WTC11 (cell line): ENCODE results near the gene CD48. TPM values are rescaled to one million over a fixed set of nuclear protein-coding genes. Genes with fewer than 3 reads are reported as not detected.

Experiments used
- ATAC-seq: fragments of 200-7000 bp; cut with Tn5 transposase; 2 replicates; pipeline ENCODE4 v1.10.0; 2021; ENCODE audit warnings: mild to moderate bottlenecking, moderate library complexity
- CTCF ChIA-PET: fragments of 300-600 bp; sonication (Branson Sonifier 250); formaldehyde crosslinking; loops from one replicate; lab custom pipeline; 2021; ENCODE audit warnings: antibody characterized with exemption; lab: Charles Lee
- POLR2A ChIA-PET: fragments of 350-600 bp; sonication (Branson Sonifier 250); formaldehyde crosslinking; loops from one replicate; lab custom pipeline; 2021; ENCODE audit warnings: antibody characterized with exemption; lab: Charles Lee
- DNase-seq: peaks from one replicate; pipeline ENCODE4 v3.0.0; 2021; ENCODE audit warnings: low spot score
- H3K27ac Mint-ChIP-seq: 2 replicates; pipeline ENCODE4 v1.8.0; 2021; ENCODE audit warnings: mixed read lengths
- H3K27me3 Mint-ChIP-seq: 2 replicates; pipeline ENCODE4 v1.8.0; 2021; ENCODE audit warnings: low read depth, mild to moderate bottlenecking, moderate library complexity, mixed read lengths
- H3K36me3 Mint-ChIP-seq: 2 replicates; pipeline ENCODE4 v1.8.0; 2021; ENCODE audit warnings: mixed read lengths
- H3K4me1 Mint-ChIP-seq: 2 replicates; pipeline ENCODE4 v1.8.0; 2022; ENCODE audit warnings: mixed read lengths
- H3K4me3 Mint-ChIP-seq: 2 replicates; pipeline ENCODE4 v1.8.0; 2021; ENCODE audit warnings: mild to moderate bottlenecking, moderate library complexity, mixed read lengths
- H3K9me3 Mint-ChIP-seq: 2 replicates; pipeline ENCODE4 v1.8.0; 2021; ENCODE audit warnings: mixed read lengths
- ATF6 ChIP-seq: sonication (generic); formaldehyde crosslinking; IDR thresholded peaks from 2 replicates; pipeline ENCODE4 v1.8.1; 2023; ENCODE audit warnings: mild to moderate bottlenecking, missing genetic modification reagents
- GRHL2 ChIP-seq: fragments of 250-450 bp; sonication (Bioruptor Pico); IDR thresholded peaks from 2 replicates; pipeline ENCODE4 v1.8.0; 2022; ENCODE audit warnings: mild to moderate bottlenecking, moderate library complexity; ENCODE audit not compliant: insufficient replicate concordance, severe bottlenecking
- HMGXB4 ChIP-seq: sonication (generic); formaldehyde crosslinking; IDR thresholded peaks from 2 replicates; pipeline ENCODE4 v1.8.1; 2023; ENCODE audit warnings: mild to moderate bottlenecking, moderate library complexity, missing genetic modification reagents
- MYBL2 ChIP-seq: sonication (generic); formaldehyde crosslinking; IDR thresholded peaks from 2 replicates; pipeline ENCODE4 v1.8.1; 2023; ENCODE audit warnings: mild to moderate bottlenecking, moderate library complexity, missing genetic modification reagents
- PRDM15 ChIP-seq: sonication (generic); formaldehyde crosslinking; IDR thresholded peaks from 2 replicates; pipeline ENCODE4 v1.8.0; 2022; ENCODE audit warnings: missing genetic modification reagents
- SMAD3 ChIP-seq: sonication (generic); formaldehyde crosslinking; IDR thresholded peaks from 2 replicates; pipeline ENCODE4 v1.8.0; 2022; ENCODE audit warnings: missing genetic modification reagents, mild to moderate bottlenecking, borderline replicate concordance
- SP1 ChIP-seq: sonication (generic); formaldehyde crosslinking; conservative IDR thresholded peaks from 2 replicates; pipeline ENCODE4 v1.8.1; 2022; ENCODE audit warnings: missing genetic modification reagents
- TP53 ChIP-seq: sonication (generic); formaldehyde crosslinking; IDR thresholded peaks from 2 replicates; pipeline ENCODE4 v1.8.1; 2023; ENCODE audit warnings: mild to moderate bottlenecking, missing genetic modification reagents
- ZNF121 ChIP-seq: sonication (generic); formaldehyde crosslinking; IDR thresholded peaks from 2 replicates; pipeline ENCODE4 v1.8.0; 2023; ENCODE audit warnings: missing genetic modification reagents
- ZNF263 ChIP-seq: sonication (generic); formaldehyde crosslinking; IDR thresholded peaks from 2 replicates; pipeline ENCODE4 v1.8.1; 2022; ENCODE audit warnings: low read depth, mild to moderate bottlenecking, moderate library complexity, missing genetic modification reagents
- total RNA-seq: library from RNA; stranded (reverse); gene quantifications from 3 replicates; pipeline ENCODE4 v1.2.3, GENCODE V29; 2021
- TF ChIP-seq, protein P1 (sequence below): sonication (generic); formaldehyde crosslinking; IDR thresholded peaks from 2 replicates; pipeline ENCODE4 v1.8.1; 2022; ENCODE audit warnings: mild to moderate bottlenecking, missing genetic modification reagents, moderate library complexity, borderline replicate concordance
- TF ChIP-seq, protein P2 (sequence below): sonication (generic); formaldehyde crosslinking; IDR thresholded peaks from 2 replicates; pipeline ENCODE4 v1.8.1; 2022; ENCODE audit warnings: mild to moderate bottlenecking, moderate library complexity, missing genetic modification reagents

CD48 gene
- total RNA-seq, 1 experiment from 2014 or later = 0.66 TPM

DNA sequence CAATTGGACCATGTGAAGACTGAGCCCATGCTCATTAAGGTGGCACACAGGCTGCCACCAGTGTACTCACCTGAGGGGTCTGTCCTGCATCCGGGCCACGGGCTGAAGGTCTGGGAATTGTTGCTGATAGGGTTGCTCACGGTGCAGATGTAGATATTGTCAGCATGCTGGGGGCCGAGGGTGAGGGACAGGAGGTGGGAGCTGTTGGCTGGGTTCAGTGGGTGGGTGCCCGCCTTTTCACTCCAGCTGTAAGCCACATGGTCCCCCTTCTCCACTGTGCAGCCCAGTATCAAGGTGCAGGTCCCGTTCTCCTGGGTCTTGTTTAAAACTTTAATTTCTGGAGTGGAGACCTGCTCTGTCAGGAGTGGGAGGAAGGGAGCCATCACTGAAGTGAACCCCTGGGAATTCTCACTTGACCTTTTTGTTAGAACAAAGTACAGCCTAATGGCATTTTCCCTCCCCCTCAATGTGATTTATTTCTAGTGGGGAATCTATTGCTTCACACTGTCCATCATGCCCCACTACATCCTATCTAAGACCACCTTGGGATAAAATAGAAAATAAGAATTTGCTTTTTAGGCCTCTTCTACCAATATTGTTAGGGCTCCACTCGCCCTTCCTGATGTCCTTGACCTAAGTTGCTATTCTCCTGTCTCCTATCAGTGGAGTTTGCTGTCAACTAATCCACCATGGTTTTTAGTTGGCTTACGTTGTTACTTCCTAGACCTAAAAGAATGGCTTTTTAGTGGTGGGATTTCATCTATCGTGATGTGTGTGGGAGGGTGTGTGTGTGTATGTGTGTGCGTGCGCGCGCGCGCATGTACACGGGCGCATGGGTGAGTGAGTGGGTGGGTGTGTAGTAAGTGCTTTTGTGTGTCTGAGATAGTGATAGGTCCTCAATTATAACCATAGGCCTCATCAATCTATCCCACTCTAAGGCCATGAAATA lies 76.8 kb downstream of the CD48 start:
- CTCF ChIA-PET = no interaction called here

GRCh38 chr1:160633330-160633903 lies 78.2 kb downstream of the CD48 start:
- H3K27me3 Mint-ChIP-seq = peaks cover 13% of the 10 kb centered on the region
- H3K9me3 Mint-ChIP-seq = peaks cover 5% of the 10 kb centered on the region
- peaks cover 25% of the 10 kb centered on the region for H3K4me1 Mint-ChIP-seq
- DNase-seq = no peak
- H3K27ac Mint-ChIP-seq = no peak overlapping the region
- no peak overlapping the region for H3K4me3 Mint-ChIP-seq
- ATAC-seq = no peak
- POLR2A ChIA-PET = no interaction called here
- CTCF ChIA-PET = no interaction called here
- H3K36me3 Mint-ChIP-seq = no peaks in the 10 kb centered on the region
- TF ChIP-seq SMAD3 (CRISPR knock-in tag) (no peak), HMGXB4 (CRISPR knock-in tag) (no peak), ZNF263 (CRISPR knock-in tag) (no peak), MYBL2 (CRISPR knock-in tag) (no peak), GRHL2 (CRISPR knock-in tag) (no peak), TP53 (no peak), PRDM15 (CRISPR knock-in tag) (no peak), ZNF121 (CRISPR knock-in tag) (no peak)
- TF ChIP-seq, protein P1, sequence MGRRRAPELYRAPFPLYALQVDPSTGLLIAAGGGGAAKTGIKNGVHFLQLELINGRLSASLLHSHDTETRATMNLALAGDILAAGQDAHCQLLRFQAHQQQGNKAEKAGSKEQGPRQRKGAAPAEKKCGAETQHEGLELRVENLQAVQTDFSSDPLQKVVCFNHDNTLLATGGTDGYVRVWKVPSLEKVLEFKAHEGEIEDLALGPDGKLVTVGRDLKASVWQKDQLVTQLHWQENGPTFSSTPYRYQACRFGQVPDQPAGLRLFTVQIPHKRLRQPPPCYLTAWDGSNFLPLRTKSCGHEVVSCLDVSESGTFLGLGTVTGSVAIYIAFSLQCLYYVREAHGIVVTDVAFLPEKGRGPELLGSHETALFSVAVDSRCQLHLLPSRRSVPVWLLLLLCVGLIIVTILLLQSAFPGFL (CRISPR knock-in tag) = no peak
- TF ChIP-seq, protein P2, sequence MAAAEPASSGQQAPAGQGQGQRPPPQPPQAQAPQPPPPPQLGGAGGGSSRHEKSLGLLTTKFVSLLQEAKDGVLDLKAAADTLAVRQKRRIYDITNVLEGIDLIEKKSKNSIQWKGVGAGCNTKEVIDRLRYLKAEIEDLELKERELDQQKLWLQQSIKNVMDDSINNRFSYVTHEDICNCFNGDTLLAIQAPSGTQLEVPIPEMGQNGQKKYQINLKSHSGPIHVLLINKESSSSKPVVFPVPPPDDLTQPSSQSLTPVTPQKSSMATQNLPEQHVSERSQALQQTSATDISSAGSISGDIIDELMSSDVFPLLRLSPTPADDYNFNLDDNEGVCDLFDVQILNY (CRISPR knock-in tag) = no peak

More for the DNA sequence above, 76.8 kb downstream of the CD48 start:
- no peak for TF ChIP-seq PRDM15 (CRISPR knock-in tag)
- no peak for TF ChIP-seq SP1
- no peak for TF ChIP-seq ATF6
- DNase-seq = no peak
- Mint-ChIP-seq H3K4me1 (peaks cover 30% of the 10 kb centered on the region), H3K4me3 (no peak overlapping the region), H3K27ac (no peak overlapping the region), H3K9me3 (peaks cover 5% of the 10 kb centered on the region), H3K27me3 (peaks cover 19% of the 10 kb centered on the region), H3K36me3 (no peaks in the 10 kb centered on the region)
- ATAC-seq = no peak
- POLR2A ChIA-PET = no interaction called here
